Esophagus muscularis mucosa (tissue), 4 donors: ENCODE measurements around the gene SCCPDH. TPM values are rescaled to one million over a fixed set of nuclear protein-coding genes. Genes with fewer than 3 reads are reported as not detected.

Experiments used
- DNase-seq: peaks from one replicate; pipeline ENCODE4 v3.0.0-alpha.2; 2017; ENCODE audit errors: extremely low spot score
- H3K27ac ChIP-seq, 4 donors: fragments of 200-600 bp; sonication (generic); replicated peaks in 1 of 4; 1 replicate in 3 of 4; 2 replicates in 1 of 4; pipeline ENCODE4 v1.5.1; 2016 to 2019; ENCODE audit warnings: mild to moderate bottlenecking in 1 of 4
- H3K27me3 ChIP-seq, 4 donors: fragments of 200-600 bp; sonication (generic); one replicate each; pipeline versions ENCODE4 v1.5.1 to v1.6.0; 2016 to 2019
- H3K36me3 ChIP-seq, 4 donors: fragments of 200-600 bp; sonication (generic); one replicate each; pipeline ENCODE4 v1.5.1; 2016 to 2019
- H3K4me1 ChIP-seq, 4 donors: fragments of 200-600 bp; sonication (generic); one replicate each; pipeline ENCODE4 v1.5.1; 2016 to 2019
- H3K4me3 ChIP-seq, 4 donors: fragments of 200-600 bp; sonication (generic); 1 replicate in 2 of 4; 2 replicates in 2 of 4; pipeline ENCODE4 v1.5.1; 2016 to 2019; ENCODE audit warnings: mild to moderate bottlenecking in 4 of 4, moderate library complexity in 1 of 4
- H3K9me3 ChIP-seq, 4 donors: fragments of 200-600 bp; sonication (generic); 1 replicate in 3 of 4; 2 replicates in 1 of 4; pipeline ENCODE4 v1.5.1; 2016 to 2019
- EP300 ChIP-seq: sonication (generic); formaldehyde crosslinking; IDR thresholded peaks from one replicate; pipeline ENCODE4 v1.6.1; 2017; ENCODE audit warnings: antibody characterized with exemption
- POLR2A ChIP-seq: fragments of 450-650 bp; IDR thresholded peaks from one replicate; pipeline ENCODE4 v1.6.1; 2017; ENCODE audit warnings: antibody characterized with exemption, moderate library complexity, mild to moderate bottlenecking, low read depth
- POLR2AphosphoS5 ChIP-seq, 2 donors: sonication (generic); formaldehyde crosslinking; IDR thresholded peaks; one replicate each; pipeline ENCODE4 v1.6.1; 2017; ENCODE audit warnings: antibody characterized with exemption in 2 of 2
- WGBS: methylation state at CpG from one replicate; pipeline ENCODE4 v1.1.5; 2018; 5-methylcytosine and 5-hydroxymethylcytosine counted together
- intact Hi-C: fragments of 100-400 bp; cut with DNase I; formaldehyde crosslinking; loops from one replicate; pipeline ENCODE4 v1.15.1; 2023
- total RNA-seq, 4 donors: library from RNA; depleted of rRNA; stranded (reverse); fragments of >200 nt; gene quantifications; one replicate each; pipeline versions ENCODE4 v1.1.0 to v1.2.1, GENCODE V29; 2016
- TF ChIP-seq, protein P1 (sequence below), 3 experiments: fragments of 200-600 bp in 2 of 3; fragments of 450-650 bp in 1 of 3; sonication (generic) in 2 of 3; IDR thresholded peaks; one replicate each; pipeline ENCODE4 v1.5.1; 2017 to 2019; ENCODE audit warnings: antibody characterized with exemption in 3 of 3, mild to moderate bottlenecking in 2 of 3, moderate library complexity in 1 of 3

The SCCPDH gene
- total RNA-seq, 4 donors from 2014 or later: 19.4 to 25.5 (median 23.8) TPM

DNA sequence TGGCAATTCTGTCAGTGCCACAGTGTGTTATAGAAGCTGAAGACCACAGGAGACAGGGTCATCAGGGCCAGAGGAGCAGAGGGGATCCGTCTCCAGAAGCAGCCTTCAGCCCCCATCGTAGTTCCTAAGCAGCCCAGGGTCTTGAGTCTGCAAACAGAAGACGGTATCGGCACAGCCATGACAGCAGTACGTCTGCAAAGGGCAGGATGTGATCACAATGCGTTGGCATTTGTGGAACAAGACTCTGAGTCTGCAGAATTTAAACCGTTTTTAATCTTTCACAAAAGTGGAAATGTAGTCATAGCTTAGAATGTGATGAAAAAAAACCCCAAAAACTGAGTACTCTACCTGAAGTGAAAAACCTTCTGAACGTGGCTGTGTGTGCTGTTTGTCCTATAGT lies 44.0 kb upstream of the SCCPDH start:
- H3K4me1 ChIP-seq: peaks cover 5 to 30% (median 17%) of the 10 kb centered on the region in 4 donors
- no peaks in the 10 kb centered on the region for H3K27me3 ChIP-seq
- TF ChIP-seq EP300 (no peak), POLR2AphosphoS5 (IDR thresholded peaks at IDR 0.05) (no peak), POLR2A (no peak)
- TF ChIP-seq, protein P1, sequence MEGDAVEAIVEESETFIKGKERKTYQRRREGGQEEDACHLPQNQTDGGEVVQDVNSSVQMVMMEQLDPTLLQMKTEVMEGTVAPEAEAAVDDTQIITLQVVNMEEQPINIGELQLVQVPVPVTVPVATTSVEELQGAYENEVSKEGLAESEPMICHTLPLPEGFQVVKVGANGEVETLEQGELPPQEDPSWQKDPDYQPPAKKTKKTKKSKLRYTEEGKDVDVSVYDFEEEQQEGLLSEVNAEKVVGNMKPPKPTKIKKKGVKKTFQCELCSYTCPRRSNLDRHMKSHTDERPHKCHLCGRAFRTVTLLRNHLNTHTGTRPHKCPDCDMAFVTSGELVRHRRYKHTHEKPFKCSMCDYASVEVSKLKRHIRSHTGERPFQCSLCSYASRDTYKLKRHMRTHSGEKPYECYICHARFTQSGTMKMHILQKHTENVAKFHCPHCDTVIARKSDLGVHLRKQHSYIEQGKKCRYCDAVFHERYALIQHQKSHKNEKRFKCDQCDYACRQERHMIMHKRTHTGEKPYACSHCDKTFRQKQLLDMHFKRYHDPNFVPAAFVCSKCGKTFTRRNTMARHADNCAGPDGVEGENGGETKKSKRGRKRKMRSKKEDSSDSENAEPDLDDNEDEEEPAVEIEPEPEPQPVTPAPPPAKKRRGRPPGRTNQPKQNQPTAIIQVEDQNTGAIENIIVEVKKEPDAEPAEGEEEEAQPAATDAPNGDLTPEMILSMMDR (IDR thresholded peaks at IDR 0.05): no peak
- H3K27ac ChIP-seq: no peak overlapping the region
- H3K9me3 ChIP-seq: no peaks in the 10 kb centered on the region
- intact Hi-C loops: no loop called here
- H3K4me3 ChIP-seq: no peak overlapping the region
- WGBS: 72% methylated on average over 6 of the region's 8 CpGs
- DNase-seq: no peak
- H3K36me3 ChIP-seq: no peaks in the 10 kb centered on the region

DNA sequence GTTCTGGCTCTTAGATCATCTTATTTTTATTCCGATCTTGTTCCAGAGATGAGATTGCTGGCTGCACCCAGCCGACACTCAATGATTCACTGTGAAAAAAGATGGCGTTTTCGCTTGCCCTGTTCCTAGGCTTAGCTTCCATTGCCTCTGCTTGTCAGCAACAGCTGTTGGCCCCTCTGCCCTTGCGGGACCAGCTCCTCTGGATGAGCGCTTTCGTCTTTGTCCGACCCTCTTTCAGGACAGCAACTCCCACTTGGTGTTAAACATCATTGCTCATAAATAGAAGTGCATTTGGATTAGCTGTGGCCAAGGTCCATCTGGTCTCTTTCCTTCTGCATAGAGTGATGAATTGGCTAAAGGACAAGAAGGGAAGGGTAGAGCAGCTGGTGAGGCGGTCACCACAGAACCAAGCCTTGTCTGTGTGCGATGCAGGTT lies 43.5 kb upstream of the SCCPDH start:
- no peak for DNase-seq
- WGBS: 83% methylated on average over 10 of the region's 10 CpGs
- Histone ChIP-seq H3K4me1 (peaks cover 5 to 30% (median 17%) of the 10 kb centered on the region in 4 donors), H3K4me3 (no peak overlapping the region), H3K27ac (peak overlapping the region in 1 of 4 donors; percentile 13), H3K27me3 (no peaks in the 10 kb centered on the region), H3K36me3 (no peaks in the 10 kb centered on the region), H3K9me3 (no peaks in the 10 kb centered on the region)
- intact Hi-C loops: no loop called here
- TF ChIP-seq, protein P1 (IDR thresholded peaks at IDR 0.05): no peak
- TF ChIP-seq POLR2AphosphoS5 (IDR thresholded peaks at IDR 0.05): no peak
- TF ChIP-seq EP300: no peak
- no peak for TF ChIP-seq POLR2A

GRCh38 chr1:246681900-246682895 lies 42.0 kb upstream of the SCCPDH start:
- no peaks in the 10 kb centered on the region for H3K27me3 ChIP-seq
- no peak overlapping the region for H3K4me3 ChIP-seq
- no peaks in the 10 kb centered on the region for H3K36me3 ChIP-seq
- H3K4me1 ChIP-seq: peaks cover 5 to 30% (median 17%) of the 10 kb centered on the region in 4 donors
- no peaks in the 10 kb centered on the region for H3K9me3 ChIP-seq
- no peak for TF ChIP-seq POLR2A
- no peak for TF ChIP-seq EP300
- TF ChIP-seq, protein P1 (IDR thresholded peaks at IDR 0.05): no peak
- no peak for TF ChIP-seq POLR2AphosphoS5 (IDR thresholded peaks at IDR 0.05)
- H3K27ac ChIP-seq: peak overlapping the region; percentile 40 to 60 (median 44)
- DNase-seq: no peak
- intact Hi-C loops: no loop called here
- 77% methylated on average over 15 of the region's 15 CpGs for WGBS

DNA sequence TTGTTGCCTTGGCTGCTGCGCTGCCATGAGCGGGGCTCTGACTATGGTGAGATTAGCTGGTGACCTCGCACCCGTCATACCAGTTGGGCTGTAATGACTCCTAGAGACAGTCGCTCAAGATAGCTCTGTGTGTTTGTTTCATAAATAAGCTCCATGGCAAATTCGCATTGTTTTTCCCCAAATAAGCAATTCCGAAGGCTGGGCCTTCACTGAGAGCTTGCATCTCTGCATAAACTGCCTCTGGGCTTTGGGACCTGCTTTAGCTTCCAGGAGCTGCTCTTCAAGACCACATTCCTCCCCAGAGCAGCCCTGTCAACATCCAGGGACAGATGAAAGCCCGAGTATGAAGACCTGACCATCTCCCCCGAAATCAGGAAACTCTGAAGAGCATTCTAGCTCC lies 40.7 kb upstream of the SCCPDH start:
- H3K36me3 ChIP-seq: no peaks in the 10 kb centered on the region
- DNase-seq: no peak
- 100% methylated on average over 8 of the region's 9 CpGs for WGBS
- TF ChIP-seq EP300: no peak
- TF ChIP-seq POLR2A: no peak
- no peak for TF ChIP-seq POLR2AphosphoS5 (IDR thresholded peaks at IDR 0.05)
- TF ChIP-seq, protein P1 (IDR thresholded peaks at IDR 0.05): no peak
- H3K4me1 ChIP-seq: peaks cover 5 to 30% (median 17%) of the 10 kb centered on the region in 4 donors
- no peak overlapping the region for H3K27ac ChIP-seq
- H3K4me3 ChIP-seq: no peak overlapping the region
- H3K27me3 ChIP-seq: no peaks in the 10 kb centered on the region
- intact Hi-C loops: no loop called here
- no peaks in the 10 kb centered on the region for H3K9me3 ChIP-seq
